HG02798 (cell line): Measurements from ENCODE around the gene PEX7.
"Not testable (repeated sequence)": the region's sequence is repeated elsewhere in the genome, so short reads cannot be mapped to it uniquely, and the experiment has no call there.

ENCODE experiments used
- ATAC-seq: cut with Tn5 transposase; IDR thresholded peaks from one replicate; pipeline ENCODE4 v1.9.1; 2021; ENCODE audit warnings: mild to moderate bottlenecking; ENCODE audit not compliant: unreplicated experiment, poor library complexity

The PEX7 gene

DNA sequence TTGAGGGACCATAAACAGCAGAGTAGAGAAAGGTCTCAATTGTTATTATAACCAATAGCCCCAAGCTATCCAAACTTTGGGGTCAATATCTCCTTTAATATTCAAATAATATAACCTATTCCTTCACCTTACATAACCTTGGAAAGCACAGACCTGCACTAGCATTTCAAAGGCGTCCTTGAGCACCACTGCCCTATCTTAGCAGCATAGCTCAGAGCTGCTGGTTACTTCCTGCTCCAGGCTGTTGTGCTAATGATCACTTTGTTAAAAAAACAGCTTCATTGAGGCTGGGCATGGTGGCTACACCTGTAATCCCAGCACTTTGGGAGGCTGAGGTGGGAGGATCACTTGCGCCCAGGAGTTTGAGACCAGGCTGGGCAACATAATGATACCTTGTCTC lies 110.2 kb downstream of the PEX7 start:
- ATAC-seq: no peak

GRCh38 chr6:136945072-136945471 lies 122.7 kb downstream of the PEX7 start:
- no peak for ATAC-seq

DNA sequence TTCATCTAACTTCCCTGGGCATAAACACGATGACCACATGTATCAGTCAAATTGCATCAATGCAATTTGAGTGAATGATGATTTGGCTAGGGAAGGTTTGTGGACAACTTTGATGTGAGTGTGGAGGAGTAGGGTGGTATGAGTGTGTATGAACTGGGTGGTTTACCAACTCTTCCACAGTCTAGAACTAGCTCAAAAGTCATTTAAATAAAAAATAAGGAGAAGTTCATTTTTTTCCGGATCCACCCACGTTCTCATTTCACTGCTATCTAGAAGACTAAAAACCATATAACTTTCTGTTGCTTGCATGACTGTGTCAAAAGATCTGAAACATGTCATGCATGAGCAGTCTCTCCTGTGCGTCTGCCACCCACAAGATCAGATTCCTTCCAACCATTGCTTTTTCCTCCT lies 123.3 kb downstream of the PEX7 start:
- no peak for ATAC-seq

- ATAC-seq: no peak
Measured at GRCh38 chr6:136947037-136947436, 124.6 kb downstream of the PEX7 start.

GRCh38 chr6:136949957-136950356 lies 127.6 kb downstream of the PEX7 start:
- ATAC-seq: not testable (repeated sequence)

DNA sequence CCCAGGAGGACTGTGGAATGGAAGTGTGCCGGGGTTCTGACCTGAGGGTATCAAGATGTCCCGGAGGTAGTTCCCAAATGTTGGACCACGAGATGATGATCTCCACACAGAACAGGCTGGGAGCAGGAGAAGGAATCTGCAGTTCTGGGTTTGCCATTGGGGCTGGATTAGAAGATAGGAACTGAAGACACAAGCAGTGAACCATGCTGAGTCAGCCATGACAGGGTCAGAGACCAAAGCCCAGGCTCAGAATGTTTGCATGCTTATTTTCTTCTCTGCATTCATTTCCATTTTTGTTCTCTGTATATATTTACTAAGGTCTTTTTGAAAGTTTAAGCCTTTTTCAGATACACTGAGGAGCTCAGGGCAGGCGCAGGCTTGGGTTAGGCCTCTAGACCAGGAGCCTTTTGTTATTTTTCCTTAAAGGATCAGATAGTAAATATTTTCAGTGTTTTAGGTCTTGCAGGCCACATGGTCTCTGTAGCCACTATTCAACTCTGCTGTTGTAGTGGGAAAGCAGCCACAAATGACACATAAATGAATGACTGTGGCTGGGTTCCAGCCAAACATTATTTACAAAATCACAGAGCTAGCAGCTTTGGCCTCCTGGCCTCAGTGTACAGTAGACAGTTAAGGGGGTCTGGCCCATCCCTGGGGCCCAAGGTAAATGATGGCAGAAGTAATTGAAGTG lies 128.2 kb downstream of the PEX7 start:
- ATAC-seq: no peak

DNA sequence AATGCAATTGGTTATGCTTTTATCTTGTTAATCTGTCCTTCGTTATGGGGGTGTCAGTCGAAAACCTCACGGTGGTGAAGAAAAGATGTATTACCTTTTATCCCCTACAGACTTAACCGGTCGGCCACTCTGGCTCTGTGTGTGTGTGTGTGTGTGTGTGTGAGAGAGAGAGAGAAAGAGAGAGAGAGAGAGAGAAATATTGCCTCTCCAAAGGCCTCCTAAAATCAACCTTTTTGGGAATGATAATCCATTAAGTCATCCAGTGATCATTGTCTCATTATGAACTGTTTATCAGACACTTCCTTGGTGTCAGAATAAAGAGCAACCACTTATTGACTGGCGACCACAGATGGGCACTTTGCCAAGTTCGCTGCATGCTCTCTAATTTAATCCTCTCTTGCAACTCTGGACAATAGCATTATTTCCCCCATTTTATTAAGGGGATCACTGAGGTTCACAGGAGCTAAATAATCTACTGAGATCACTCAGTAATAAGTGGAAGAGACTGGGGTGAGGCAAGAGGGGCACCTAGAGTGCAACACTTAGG lies 130.4 kb downstream of the PEX7 start:
- ATAC-seq: no peak

GRCh38 chr6:136955123-136955522 lies 132.7 kb downstream of the PEX7 start:
- no peak for ATAC-seq

DNA sequence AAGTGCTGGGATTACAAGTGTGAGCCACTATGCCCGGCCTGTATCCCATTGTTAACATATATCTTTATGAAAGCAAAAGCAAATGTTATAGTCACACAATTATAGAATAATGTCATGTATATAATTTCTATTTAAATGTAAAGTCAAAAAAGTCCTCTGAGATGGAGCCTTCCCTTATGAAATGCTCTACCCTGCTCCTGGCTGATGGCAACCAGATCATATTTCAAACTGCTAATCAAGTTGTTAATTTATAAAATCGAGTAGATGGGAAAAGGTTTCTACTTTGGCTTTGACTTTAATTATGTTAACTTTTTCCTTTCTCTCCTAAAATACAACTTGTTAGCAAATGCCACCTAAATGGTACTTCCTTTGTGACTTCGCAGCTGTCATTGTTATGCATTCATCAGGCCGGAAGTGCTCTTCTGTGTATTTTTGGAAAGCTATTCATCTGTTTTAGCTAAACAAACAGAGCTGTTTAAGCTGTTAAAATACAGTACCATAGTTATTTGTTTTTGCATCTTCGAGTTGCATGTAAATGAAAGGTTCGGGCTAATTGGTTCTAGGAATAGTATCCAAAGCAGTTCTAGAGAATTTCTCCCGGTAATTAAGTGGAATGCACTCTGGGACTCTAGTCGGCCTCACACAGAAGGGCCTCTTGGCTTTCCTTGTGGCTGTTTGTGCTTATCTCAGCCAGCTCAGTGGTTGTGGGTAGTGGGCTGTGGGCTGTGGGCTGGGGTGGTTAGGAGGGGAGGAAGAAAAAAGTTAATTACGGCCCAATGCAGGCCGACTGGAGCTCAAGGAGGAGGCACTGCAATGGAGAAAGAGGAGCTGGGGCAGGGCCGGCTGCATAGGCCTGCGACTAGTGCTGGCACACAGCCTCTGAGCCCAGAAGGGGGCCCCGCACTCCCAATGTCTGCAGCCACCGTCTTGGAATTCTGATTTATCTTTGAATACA lies 134.5 kb downstream of the PEX7 start:
- ATAC-seq: no peak

GRCh38 chr6:136958168-136958567 lies 135.8 kb downstream of the PEX7 start:
- ATAC-seq: no peak

DNA sequence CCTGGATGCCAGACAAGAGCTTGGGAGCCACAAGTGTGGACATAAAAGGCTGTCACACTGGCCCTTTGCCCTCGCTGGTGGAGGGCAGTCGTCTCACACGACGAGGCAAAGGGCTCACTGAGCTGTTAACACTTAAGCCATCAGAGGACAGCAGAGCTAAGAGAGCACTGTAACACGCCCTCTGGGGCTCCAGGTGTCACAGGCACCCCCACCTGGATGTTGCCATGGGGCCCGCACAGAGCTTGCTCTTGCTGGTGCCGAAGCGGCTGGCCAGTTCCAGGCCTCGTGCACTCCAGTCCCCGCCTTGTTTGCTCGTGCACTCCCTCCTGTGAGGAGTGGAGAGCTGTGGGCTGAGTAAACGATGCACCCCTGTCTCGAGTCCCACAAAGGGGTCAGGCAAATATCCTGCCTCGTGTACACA lies 137.1 kb downstream of the PEX7 start:
- ATAC-seq: no peak

DNA sequence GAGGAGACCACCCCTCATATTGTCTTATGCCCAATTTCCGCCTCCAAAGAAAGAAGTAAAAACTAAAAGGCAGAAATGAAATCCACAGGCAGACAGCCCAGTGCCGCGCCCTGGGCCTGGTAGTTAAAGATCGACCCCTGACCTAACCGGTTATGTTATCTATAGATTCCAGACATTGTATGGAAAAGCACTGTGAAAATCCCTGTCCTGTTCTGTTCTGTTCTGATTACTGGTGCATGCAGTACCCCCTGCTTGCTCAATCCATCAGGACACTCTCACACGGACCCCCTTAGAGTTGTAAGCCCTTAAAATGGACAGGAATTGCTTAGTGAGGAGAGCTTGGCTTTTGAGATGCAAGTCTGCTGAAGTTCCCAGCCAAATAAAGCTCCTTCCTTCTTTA lies 137.5 kb downstream of the PEX7 start:
- ATAC-seq: not testable (repeated sequence)

- ATAC-seq: no peak
Measured at GRCh38 chr6:136960781-136961180, 138.4 kb downstream of the PEX7 start.

GRCh38 chr6:136961848-136962247 lies 139.5 kb downstream of the PEX7 start:
- ATAC-seq: no peak

GRCh38 chr6:136962661-136963060 lies 140.3 kb downstream of the PEX7 start:
- ATAC-seq: no peak

DNA sequence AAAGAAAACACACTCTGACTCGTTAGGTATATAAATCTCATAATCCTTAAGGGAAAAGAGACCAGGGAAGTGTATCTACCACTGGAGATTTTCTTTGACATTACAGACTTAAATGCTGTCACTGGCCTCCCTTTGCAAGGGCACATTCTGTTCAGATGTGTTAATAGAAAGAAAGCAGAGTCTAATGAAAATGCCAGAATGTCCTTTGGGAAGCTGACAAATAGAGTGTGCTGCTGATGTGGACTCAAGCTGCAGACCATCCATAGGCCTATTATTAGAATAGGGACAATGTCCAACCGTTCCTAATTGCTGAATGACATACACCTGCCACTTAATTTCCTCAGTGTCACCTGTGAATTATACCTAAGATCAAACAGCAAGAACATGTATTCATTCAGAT lies 140.9 kb downstream of the PEX7 start:
- no peak for ATAC-seq
